ENCODE results near the gene TMEM247. TPM values are rescaled to one million over a fixed set of nuclear protein-coding genes. Genes with fewer than 3 reads are reported as not detected.
A peak's percentile ranks its signal among the peaks of the same experiment; 100 is the strongest.

The TMEM247 gene
- total and polyA plus RNA-seq, 10 of the 15 experiments (the other 5 are each of a cell fraction or from before 2014, with no cell fraction given): not detected

GRCh38 chr2:46493241-46493970 lies 14.0 kb downstream of the TMEM247 start:
- 23% methylated on average over 8 of the region's 8 CpGs for WGBS (ENCODE audit: insufficient coverage, insufficient replicate concordance, low lambda C conversion rate, missing lambda C conversion rate)
- in situ Hi-C loops (cut with MboI) (no loop called here), intact Hi-C loops (cut with micrococcal nuclease; ENCODE audit: unreplicated experiment) (no loop called here)
- Histone ChIP-seq H3K79me2 (ENCODE audit: control insufficient read depth, insufficient read depth, low read length) (no peaks in the 10 kb centered on the region), H3K4me1 (ENCODE audit: control insufficient read depth, insufficient read depth, low read length) (peaks cover 38% of the 10 kb centered on the region), H3K36me3 (ENCODE audit: control insufficient read depth in 2 of 2, insufficient read depth in 2 of 2, low read length in 1 of 2) (no peaks in the 10 kb centered on the region), H3K9ac (ENCODE audit: control insufficient read depth, insufficient read depth, low read length) (no peak overlapping the region), H3K27me3 (replicated peaks in 1 of 2; ENCODE audit: control insufficient read depth in 2 of 2, insufficient read depth in 2 of 2, low read length in 1 of 2) (0 out of 4 replicates have a peak, but pooled peaks cover 0 to 2% of the 10 kb centered on the region in 2 experiments), H3K4me3 (no peak overlapping the region), H3K27ac (ENCODE audit: control insufficient read depth, insufficient read depth) (peak overlapping the region; percentile 45), H2AFZ (ENCODE audit: control insufficient read depth, low read depth, low read length) (no peak overlapping the region), H4K20me1 (ENCODE audit: control insufficient read depth, insufficient read depth) (no peaks in the 10 kb centered on the region), H3K4me2 (ENCODE audit: control insufficient read depth, insufficient read depth) (peak overlapping the region; percentile 36), H3K9me3 (replicated peaks; ENCODE audit: control insufficient read depth, insufficient read depth, low read length) (no peaks in the 10 kb centered on the region)
- BruUV-seq (replicated peaks): no TSS peak
- RAD21 ChIA-PET (ENCODE audit: unreplicated experiment): interaction anchor here (0.5 to 2.6 kb wide), 9 partner anchors 10 to 121 kb away, joined by 3 to 14 read pairs (median 6); no protein-coding TSS in a partner anchor
- CTCF ChIA-PET: interaction anchor here (0.7 to 2.2 kb wide), 9 partner anchors 11 to 109 kb away, joined by 3 to 7 read pairs (median 4); no protein-coding TSS in a partner anchor
- DNase-seq (ENCODE audit: low read depth, low spot score): peak; percentile 64
- SMC1A ChIA-PET (ENCODE audit: uncharacterized antibody, unreplicated experiment): interaction anchor here (0.7 to 12.4 kb wide), 9 partner anchors 11 to 156 kb away, joined by 3 to 89 read pairs (median 4); no protein-coding TSS in a partner anchor
- POLR2A ChIA-PET: interaction anchor here (0.6 to 2.4 kb wide), 11 partner anchors 11 to 838 kb away, joined by 3 to 14 read pairs (median 4); no protein-coding TSS in a partner anchor
- peak; percentile 92 for ATAC-seq
- peak; percentile 83 for FAIRE-seq
- no peak for TF ChIP-seq POU2F2 (IDR thresholded peaks at IDR 0.05; ENCODE audit: borderline replicate concordance, low read depth, low read length)
- peak; percentile 46; the same call in 1 of the 2 replicates for TF ChIP-seq DPF2 (IDR thresholded peaks at IDR 0.05)
- peak; percentile 51; the same call in 1 of the 2 replicates for TF ChIP-seq ZNF687 (IDR thresholded peaks at IDR 0.05)
- TF ChIP-seq ZNF207 (IDR thresholded peaks at IDR 0.05; ENCODE audit: borderline replicate concordance): no peak
- no peak for TF ChIP-seq ZBTB11 (CRISPR knock-in tag; IDR thresholded peaks at IDR 0.05)
- TF ChIP-seq MTA2 (IDR thresholded peaks at IDR 0.05; ENCODE audit: low read depth): peak; percentile 68
- TF ChIP-seq JUNB (IDR thresholded peaks at IDR 0.05): peak; percentile 89
- TF ChIP-seq RELB (IDR thresholded peaks at IDR 0.05; ENCODE audit: low read depth): peak; percentile 69
- peak; percentile 43 to 63; a peak in 2 of 4 replicates for TF ChIP-seq EP300 (IDR thresholded peaks at IDR 0.05; ENCODE audit: borderline replicate concordance in 1 of 2, control insufficient read depth in 1 of 2, low read depth in 2 of 2, low read length in 2 of 2)
- peak; percentile 83; the same call in 1 of the 2 replicates for TF ChIP-seq JUND (IDR thresholded peaks at IDR 0.05; ENCODE audit: low read depth, low read length)
- no peak for TF ChIP-seq CBX3 (IDR thresholded peaks at IDR 0.05; ENCODE audit: borderline replicate concordance, low read depth)
- peak; percentile 98 for TF ChIP-seq MEF2A (IDR thresholded peaks at IDR 0.05; ENCODE audit: insufficient read depth, low read depth, low read length)
- TF ChIP-seq IKZF1 (conservative IDR thresholded peaks at IDR 0.05): peak; percentile 66

Measured in GM12878 (cell line).